Stimulated activated naive CD8-positive, alpha-beta T cell treated with anti-CD3 and anti-CD28 coated beads, Interleukin-15, Interleukin-2, amounts not matched to agents 100 ng/mL and 50 ng/mL, for 24 hours (primary cell): ENCODE measurements around the gene S100A6.

Source experiments
- H3K27ac Mint-ChIP-seq: one replicate; pipeline ENCODE4 v1.8.0; 2021; ENCODE audit warnings: mild to moderate bottlenecking, mixed read lengths
- H3K27me3 Mint-ChIP-seq: one replicate; pipeline ENCODE4 v1.8.0; 2021; ENCODE audit warnings: mixed read lengths
- H3K36me3 Mint-ChIP-seq: one replicate; pipeline ENCODE4 v1.8.0; 2021; ENCODE audit warnings: low read depth, mixed read lengths
- H3K4me1 Mint-ChIP-seq: one replicate; pipeline ENCODE4 v1.8.0; 2021; ENCODE audit warnings: low read depth, mixed read lengths
- H3K4me3 Mint-ChIP-seq: one replicate; pipeline ENCODE4 v1.8.0; 2021; ENCODE audit warnings: mild to moderate bottlenecking, mixed read lengths
- H3K9me3 Mint-ChIP-seq: one replicate; pipeline ENCODE4 v1.8.0; 2021; ENCODE audit warnings: mixed read lengths

Gene S100A6

DNA sequence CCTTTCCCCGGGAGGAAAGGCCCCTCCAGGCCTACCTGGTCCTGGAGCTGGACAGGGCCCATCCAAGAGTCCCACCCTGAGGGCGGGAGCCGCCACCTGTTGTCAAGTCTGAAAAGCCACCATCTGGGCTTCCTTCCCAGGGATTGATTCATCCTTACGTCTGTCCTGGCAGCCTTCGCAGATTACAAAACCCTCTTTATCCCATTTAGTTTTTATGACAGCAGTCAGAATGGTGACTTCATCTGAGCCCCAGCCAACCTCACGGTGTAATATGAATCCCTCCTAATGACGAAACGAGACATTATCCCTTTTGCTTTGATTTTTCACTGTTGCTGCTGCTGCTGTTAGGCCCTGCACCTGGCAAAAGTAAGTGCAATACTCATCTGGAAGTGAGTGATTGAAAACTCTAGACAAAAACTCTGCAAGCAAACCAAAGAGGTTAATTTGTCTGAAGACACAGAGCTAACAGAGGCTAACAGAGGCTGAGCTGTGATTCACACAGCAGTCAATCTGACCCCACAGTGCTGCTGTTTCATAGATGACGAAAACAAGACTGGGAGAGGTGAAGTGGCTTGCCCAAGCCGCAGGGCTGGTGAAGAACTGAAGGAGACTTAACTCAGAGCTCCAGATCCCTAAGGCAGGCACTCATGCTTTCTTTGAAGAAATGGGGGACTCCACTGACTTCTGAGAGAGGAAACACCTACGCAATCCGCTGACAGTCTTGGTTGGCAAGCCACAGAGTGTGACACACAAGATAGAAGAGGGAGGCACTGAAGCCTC is 45.3 kb downstream of the S100A6 start:
- H3K9me3 Mint-ChIP-seq = no peaks in the 10 kb centered on the region
- H3K4me3 Mint-ChIP-seq = no peak overlapping the region
- H3K4me1 Mint-ChIP-seq = no peaks in the 10 kb centered on the region
- H3K36me3 Mint-ChIP-seq = no peaks in the 10 kb centered on the region
- H3K27ac Mint-ChIP-seq = no peak overlapping the region
- H3K27me3 Mint-ChIP-seq = peaks cover 14% of the 10 kb centered on the region

DNA sequence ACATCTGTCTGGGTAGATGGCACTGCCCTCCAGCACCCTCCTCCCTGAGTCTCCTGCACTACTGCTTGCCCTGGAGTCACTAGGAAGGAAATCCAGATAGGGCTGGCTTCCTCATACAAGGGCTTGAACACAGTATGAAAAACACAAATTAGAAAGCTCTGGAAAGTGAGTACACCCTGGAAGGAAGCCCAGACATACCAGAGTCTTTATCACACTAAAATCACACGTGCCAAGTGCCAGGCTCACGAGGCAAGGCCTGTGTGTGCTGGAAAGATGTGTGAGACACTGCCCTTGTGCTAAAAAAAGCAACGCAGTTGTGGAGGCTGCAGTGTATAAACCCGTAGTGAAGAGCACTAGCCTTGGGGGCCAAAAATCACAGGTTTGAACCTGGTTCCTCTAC is 47.1 kb downstream of the S100A6 start:
- H3K27ac Mint-ChIP-seq = no peak overlapping the region
- peaks cover 18% of the 10 kb centered on the region for H3K27me3 Mint-ChIP-seq
- no peak overlapping the region for H3K4me3 Mint-ChIP-seq
- H3K4me1 Mint-ChIP-seq = no peaks in the 10 kb centered on the region
- H3K9me3 Mint-ChIP-seq = no peaks in the 10 kb centered on the region
- no peaks in the 10 kb centered on the region for H3K36me3 Mint-ChIP-seq

DNA sequence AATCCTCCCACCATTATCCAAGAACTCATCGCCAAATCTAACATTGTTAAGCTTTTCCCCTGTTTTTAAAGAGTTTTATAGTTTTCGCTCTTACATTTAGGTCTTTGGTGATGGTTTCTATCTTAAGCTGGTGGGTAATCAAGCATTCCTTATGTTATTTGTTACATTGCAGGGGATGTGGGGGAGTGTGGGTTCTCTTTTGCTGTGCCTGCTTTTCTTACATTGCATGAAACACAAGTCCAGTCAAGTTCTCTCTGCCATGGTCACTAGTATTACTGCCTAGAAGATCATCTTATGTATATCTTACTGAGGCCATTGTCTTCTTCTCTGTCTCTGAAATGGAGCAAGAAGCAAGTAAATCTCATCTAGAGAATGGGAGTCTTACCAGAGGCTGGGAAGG is 48.1 kb downstream of the S100A6 start:
- H3K4me3 Mint-ChIP-seq = no peak overlapping the region
- no peaks in the 10 kb centered on the region for H3K4me1 Mint-ChIP-seq
- H3K9me3 Mint-ChIP-seq = no peaks in the 10 kb centered on the region
- peaks cover 24% of the 10 kb centered on the region for H3K27me3 Mint-ChIP-seq
- H3K27ac Mint-ChIP-seq = no peak overlapping the region
- H3K36me3 Mint-ChIP-seq = no peaks in the 10 kb centered on the region

DNA sequence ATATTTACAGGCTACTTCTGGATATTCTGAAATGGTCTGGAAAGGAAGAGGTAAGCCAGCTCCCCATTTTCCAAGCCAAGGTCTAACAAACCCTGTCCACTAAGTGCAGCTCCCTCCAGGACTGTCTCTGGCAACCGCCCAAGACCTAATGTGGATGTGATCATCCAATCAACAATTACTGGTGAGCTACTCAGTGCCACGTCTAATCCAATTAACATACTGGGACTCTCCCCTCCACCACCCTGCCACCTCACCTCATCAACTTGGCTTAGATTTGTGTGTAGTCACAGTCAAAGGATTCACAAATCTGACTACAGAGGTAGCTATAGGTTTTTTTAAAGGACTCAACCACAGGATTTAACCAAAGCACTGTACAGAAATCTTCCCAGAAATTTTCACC is 49.9 kb downstream of the S100A6 start:
- Mint-ChIP-seq H3K27me3 (peaks cover 41% of the 10 kb centered on the region), H3K4me1 (no peaks in the 10 kb centered on the region), H3K36me3 (no peaks in the 10 kb centered on the region), H3K27ac (no peak overlapping the region), H3K4me3 (no peak overlapping the region), H3K9me3 (no peaks in the 10 kb centered on the region)
